GM21526 (cell line): ENCODE measurements around the gene GLS.
"Not testable (repeated sequence)": the region's sequence is repeated elsewhere in the genome, so short reads cannot be mapped to it uniquely, and the experiment has no call there.

Experiments used
- ATAC-seq: cut with Tn5 transposase; IDR thresholded peaks from one replicate; pipeline ENCODE4 v1.9.1; 2021; ENCODE audit warnings: moderate library complexity; ENCODE audit not compliant: unreplicated experiment, low FRiP score

GLS gene

GRCh38 chr2:190984595-190984994 lies 104.0 kb downstream of the GLS start:
- no peak for ATAC-seq

- ATAC-seq: no peak
Measured at GRCh38 chr2:190986221-190986953, 105.8 kb downstream of the GLS start.

GRCh38 chr2:190987116-190987515 lies 106.5 kb downstream of the GLS start:
- no peak for ATAC-seq

GRCh38 chr2:190987938-190988337 lies 107.3 kb downstream of the GLS start:
- no peak for ATAC-seq

- ATAC-seq: no peak
Measured at GRCh38 chr2:190988910-190989309, 108.3 kb downstream of the GLS start.

GRCh38 chr2:190990132-190990531 lies 109.5 kb downstream of the GLS start:
- ATAC-seq: no peak

GRCh38 chr2:190993292-190993643 lies 112.6 kb downstream of the GLS start:
- no peak for ATAC-seq

GRCh38 chr2:190994148-190994547 lies 113.5 kb downstream of the GLS start:
- ATAC-seq: no peak

GRCh38 chr2:190995315-190995714 lies 114.7 kb downstream of the GLS start:
- ATAC-seq: not testable (repeated sequence)

- ATAC-seq: no peak
Measured at GRCh38 chr2:190996338-190996946, 115.8 kb downstream of the GLS start.

- ATAC-seq: no peak
Measured at GRCh38 chr2:190996947-190997346, 116.3 kb downstream of the GLS start.

GRCh38 chr2:190997526-190998113 lies 117.0 kb downstream of the GLS start:
- no peak for ATAC-seq

- no peak for ATAC-seq
Measured at GRCh38 chr2:190999058-190999457, 118.4 kb downstream of the GLS start.

- ATAC-seq: no peak
Measured at GRCh38 chr2:190999949-191000665, 119.5 kb downstream of the GLS start.

GRCh38 chr2:191001032-191001431 lies 120.4 kb downstream of the GLS start:
- ATAC-seq: no peak

GRCh38 chr2:191001624-191002023 lies 121.0 kb downstream of the GLS start:
- ATAC-seq: no peak

GRCh38 chr2:191003405-191004309 lies 123.0 kb downstream of the GLS start:
- ATAC-seq: no peak

GRCh38 chr2:191006297-191006696 lies 125.7 kb downstream of the GLS start:
- no peak for ATAC-seq

- no peak for ATAC-seq
Measured at GRCh38 chr2:191006997-191007783, 126.6 kb downstream of the GLS start.

- no peak for ATAC-seq
Measured at GRCh38 chr2:191008286-191008685, 127.7 kb downstream of the GLS start.
